ENCODE data around the gene CALM3. TPM values are rescaled to one million over a fixed set of nuclear protein-coding genes. Genes with fewer than 3 reads are reported as not detected.

Gene CALM3
- polyA plus RNA-seq, 1 donor from 2014 or later = 630 TPM

DNA sequence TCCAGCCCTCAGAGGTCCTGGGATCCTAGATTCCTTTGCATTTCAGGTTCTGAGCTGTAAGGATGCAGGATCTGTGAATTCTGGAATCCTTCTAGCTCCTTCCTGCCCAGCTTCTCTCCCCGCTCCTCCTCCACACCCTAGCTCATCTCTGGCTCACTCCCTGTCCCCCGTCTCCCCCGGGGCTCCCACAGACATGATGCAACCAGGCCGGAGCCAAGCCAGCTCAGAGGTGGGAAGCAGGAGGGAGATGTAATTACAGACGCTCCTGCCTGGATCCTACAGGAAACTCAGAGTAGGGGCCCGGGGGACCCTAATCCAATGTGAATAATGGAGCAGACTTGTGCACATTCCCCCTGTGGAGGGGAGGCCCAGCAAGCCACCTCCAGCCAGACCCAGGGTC lies 30.4 kb downstream of the CALM3 start:
- Histone ChIP-seq H3K4me2 (ENCODE audit: low read length) (no peak overlapping the region), H2AFZ (ENCODE audit: low read depth, low read length) (no peak overlapping the region)

DNA sequence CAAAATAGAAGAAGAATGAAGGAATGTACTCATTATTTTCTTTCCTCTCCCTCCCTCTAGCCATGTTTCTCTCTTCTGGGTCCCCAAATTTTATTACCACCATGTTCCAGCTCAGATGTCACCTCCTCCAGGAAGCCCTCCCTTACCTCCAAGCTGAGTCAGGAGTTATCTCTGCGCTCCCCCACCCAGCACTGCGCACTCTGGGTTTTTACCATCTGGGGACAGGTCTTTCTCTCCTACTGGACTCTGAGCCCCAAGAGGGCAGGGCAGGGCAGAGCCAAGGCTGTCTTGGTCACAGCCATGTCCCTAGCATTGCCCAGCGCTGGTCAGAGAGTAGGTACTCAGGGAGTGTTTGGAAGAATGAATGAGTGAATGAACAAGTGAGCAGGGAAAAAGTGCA lies 32.0 kb downstream of the CALM3 start:
- no peaks in the 10 kb centered on the region for H3K9me2 ChIP-seq (ENCODE audit: insufficient read depth, low read length)
- H3K36me3 ChIP-seq (ENCODE audit: insufficient read depth, low read length) = no peaks in the 10 kb centered on the region
- H3K4me2 ChIP-seq (ENCODE audit: low read length) = no peak overlapping the region
- TF ChIP-seq EP300 (conservative IDR thresholded peaks at IDR 0.05; ENCODE audit: poor library complexity, severe bottlenecking) (no peak), RAD21 (conservative IDR thresholded peaks at IDR 0.05) (no peak), EZH2 (IDR thresholded peaks at IDR 0.05; ENCODE audit: borderline replicate concordance, insufficient read depth, low read length, poor library complexity, severe bottlenecking) (no peak), POLR2AphosphoS5 (IDR thresholded peaks at IDR 0.05) (no peak)
- TF ChIP-seq, protein P1, sequence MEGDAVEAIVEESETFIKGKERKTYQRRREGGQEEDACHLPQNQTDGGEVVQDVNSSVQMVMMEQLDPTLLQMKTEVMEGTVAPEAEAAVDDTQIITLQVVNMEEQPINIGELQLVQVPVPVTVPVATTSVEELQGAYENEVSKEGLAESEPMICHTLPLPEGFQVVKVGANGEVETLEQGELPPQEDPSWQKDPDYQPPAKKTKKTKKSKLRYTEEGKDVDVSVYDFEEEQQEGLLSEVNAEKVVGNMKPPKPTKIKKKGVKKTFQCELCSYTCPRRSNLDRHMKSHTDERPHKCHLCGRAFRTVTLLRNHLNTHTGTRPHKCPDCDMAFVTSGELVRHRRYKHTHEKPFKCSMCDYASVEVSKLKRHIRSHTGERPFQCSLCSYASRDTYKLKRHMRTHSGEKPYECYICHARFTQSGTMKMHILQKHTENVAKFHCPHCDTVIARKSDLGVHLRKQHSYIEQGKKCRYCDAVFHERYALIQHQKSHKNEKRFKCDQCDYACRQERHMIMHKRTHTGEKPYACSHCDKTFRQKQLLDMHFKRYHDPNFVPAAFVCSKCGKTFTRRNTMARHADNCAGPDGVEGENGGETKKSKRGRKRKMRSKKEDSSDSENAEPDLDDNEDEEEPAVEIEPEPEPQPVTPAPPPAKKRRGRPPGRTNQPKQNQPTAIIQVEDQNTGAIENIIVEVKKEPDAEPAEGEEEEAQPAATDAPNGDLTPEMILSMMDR (IDR thresholded peaks at IDR 0.05; ENCODE audit: poor library complexity, severe bottlenecking) = no peak
- no peak overlapping the region for H3K4me3 ChIP-seq (ENCODE audit: low read length)
- H3K79me2 ChIP-seq (replicated peaks; ENCODE audit: insufficient read depth, low read length) = no peaks in the 10 kb centered on the region
- no peaks in the 10 kb centered on the region for H4K20me1 ChIP-seq (ENCODE audit: insufficient read depth)
- H3K9me3 ChIP-seq (ENCODE audit: low read length) = no peaks in the 10 kb centered on the region
- H3F3A ChIP-seq (ENCODE audit: insufficient read depth, low read length, poor library complexity, severe bottlenecking) = no peaks in the 10 kb centered on the region
- H3K27ac ChIP-seq (ENCODE audit: low read length) = no peak overlapping the region
- H2AFZ ChIP-seq (ENCODE audit: low read depth, low read length) = no peak overlapping the region
- H3K9ac ChIP-seq (ENCODE audit: low read length) = no peak overlapping the region
- H3K27me3 ChIP-seq (ENCODE audit: insufficient read depth, low read depth, low read length) = peaks cover 5% of the 10 kb centered on the region

More for the DNA sequence above, 30.4 kb downstream of the CALM3 start:
- H3K9me2 ChIP-seq (ENCODE audit: insufficient read depth, low read length) = no peaks in the 10 kb centered on the region
- no peaks in the 10 kb centered on the region for H3K36me3 ChIP-seq (ENCODE audit: insufficient read depth, low read length)
- H3F3A ChIP-seq (ENCODE audit: insufficient read depth, low read length, poor library complexity, severe bottlenecking) = no peaks in the 10 kb centered on the region
- TF ChIP-seq EZH2 (IDR thresholded peaks at IDR 0.05; ENCODE audit: borderline replicate concordance, insufficient read depth, low read length, poor library complexity, severe bottlenecking) (no peak), MXI1 (conservative IDR thresholded peaks at IDR 0.05; ENCODE audit: poor library complexity, severe bottlenecking) (no peak), POLR2AphosphoS5 (IDR thresholded peaks at IDR 0.05) (no peak), EP300 (conservative IDR thresholded peaks at IDR 0.05; ENCODE audit: poor library complexity, severe bottlenecking) (no peak), TAF1 (IDR thresholded peaks at IDR 0.05; ENCODE audit: low read depth) (no peak), SMC3 (conservative IDR thresholded peaks at IDR 0.05; ENCODE audit: poor library complexity) (no peak), RAD21 (conservative IDR thresholded peaks at IDR 0.05) (no peak)
- TF ChIP-seq, protein P2, sequence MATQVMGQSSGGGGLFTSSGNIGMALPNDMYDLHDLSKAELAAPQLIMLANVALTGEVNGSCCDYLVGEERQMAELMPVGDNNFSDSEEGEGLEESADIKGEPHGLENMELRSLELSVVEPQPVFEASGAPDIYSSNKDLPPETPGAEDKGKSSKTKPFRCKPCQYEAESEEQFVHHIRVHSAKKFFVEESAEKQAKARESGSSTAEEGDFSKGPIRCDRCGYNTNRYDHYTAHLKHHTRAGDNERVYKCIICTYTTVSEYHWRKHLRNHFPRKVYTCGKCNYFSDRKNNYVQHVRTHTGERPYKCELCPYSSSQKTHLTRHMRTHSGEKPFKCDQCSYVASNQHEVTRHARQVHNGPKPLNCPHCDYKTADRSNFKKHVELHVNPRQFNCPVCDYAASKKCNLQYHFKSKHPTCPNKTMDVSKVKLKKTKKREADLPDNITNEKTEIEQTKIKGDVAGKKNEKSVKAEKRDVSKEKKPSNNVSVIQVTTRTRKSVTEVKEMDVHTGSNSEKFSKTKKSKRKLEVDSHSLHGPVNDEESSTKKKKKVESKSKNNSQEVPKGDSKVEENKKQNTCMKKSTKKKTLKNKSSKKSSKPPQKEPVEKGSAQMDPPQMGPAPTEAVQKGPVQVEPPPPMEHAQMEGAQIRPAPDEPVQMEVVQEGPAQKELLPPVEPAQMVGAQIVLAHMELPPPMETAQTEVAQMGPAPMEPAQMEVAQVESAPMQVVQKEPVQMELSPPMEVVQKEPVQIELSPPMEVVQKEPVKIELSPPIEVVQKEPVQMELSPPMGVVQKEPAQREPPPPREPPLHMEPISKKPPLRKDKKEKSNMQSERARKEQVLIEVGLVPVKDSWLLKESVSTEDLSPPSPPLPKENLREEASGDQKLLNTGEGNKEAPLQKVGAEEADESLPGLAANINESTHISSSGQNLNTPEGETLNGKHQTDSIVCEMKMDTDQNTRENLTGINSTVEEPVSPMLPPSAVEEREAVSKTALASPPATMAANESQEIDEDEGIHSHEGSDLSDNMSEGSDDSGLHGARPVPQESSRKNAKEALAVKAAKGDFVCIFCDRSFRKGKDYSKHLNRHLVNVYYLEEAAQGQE (IDR thresholded peaks at IDR 0.05; ENCODE audit: borderline replicate concordance) = no peak
- TF ChIP-seq, protein P1 (IDR thresholded peaks at IDR 0.05; ENCODE audit: poor library complexity, severe bottlenecking) = no peak
- H3K27me3 ChIP-seq (ENCODE audit: insufficient read depth, low read depth, low read length) = peaks cover 5% of the 10 kb centered on the region
- no peak overlapping the region for H3K9ac ChIP-seq (ENCODE audit: low read length)
- no peaks in the 10 kb centered on the region for H3K9me3 ChIP-seq (ENCODE audit: low read length)
- no peak overlapping the region for H3K27ac ChIP-seq (ENCODE audit: low read length)
- H3K4me3 ChIP-seq (ENCODE audit: low read length) = no peak overlapping the region
- H4K20me1 ChIP-seq (ENCODE audit: insufficient read depth) = no peaks in the 10 kb centered on the region
- H3K79me2 ChIP-seq (replicated peaks; ENCODE audit: insufficient read depth, low read length) = no peaks in the 10 kb centered on the region
